ENCODE results near the gene WNK3.

WNK3 gene

DNA sequence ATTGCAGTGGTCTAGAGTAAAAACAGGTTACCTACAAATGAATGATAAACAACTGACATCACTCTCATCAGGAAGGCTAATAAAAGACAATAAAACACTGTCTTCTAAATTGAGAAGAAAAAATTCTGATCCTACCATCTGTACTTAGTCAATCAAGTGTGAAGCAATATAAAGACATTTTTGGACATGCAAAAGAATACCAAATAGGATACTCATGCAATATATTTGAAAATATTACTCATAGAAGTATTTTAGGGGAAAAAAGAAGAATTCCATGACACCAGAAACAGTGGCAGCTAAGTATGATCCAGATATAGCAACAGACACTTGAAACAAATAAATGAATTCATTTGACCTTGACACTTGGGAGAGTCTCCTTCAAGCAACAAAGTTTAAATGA lies 111.0 kb downstream of the WNK3 start:
- no peak overlapping the region for H3K4me3 ChIP-seq (ENCODE audit: low read length)
- TF ChIP-seq, protein P1, sequence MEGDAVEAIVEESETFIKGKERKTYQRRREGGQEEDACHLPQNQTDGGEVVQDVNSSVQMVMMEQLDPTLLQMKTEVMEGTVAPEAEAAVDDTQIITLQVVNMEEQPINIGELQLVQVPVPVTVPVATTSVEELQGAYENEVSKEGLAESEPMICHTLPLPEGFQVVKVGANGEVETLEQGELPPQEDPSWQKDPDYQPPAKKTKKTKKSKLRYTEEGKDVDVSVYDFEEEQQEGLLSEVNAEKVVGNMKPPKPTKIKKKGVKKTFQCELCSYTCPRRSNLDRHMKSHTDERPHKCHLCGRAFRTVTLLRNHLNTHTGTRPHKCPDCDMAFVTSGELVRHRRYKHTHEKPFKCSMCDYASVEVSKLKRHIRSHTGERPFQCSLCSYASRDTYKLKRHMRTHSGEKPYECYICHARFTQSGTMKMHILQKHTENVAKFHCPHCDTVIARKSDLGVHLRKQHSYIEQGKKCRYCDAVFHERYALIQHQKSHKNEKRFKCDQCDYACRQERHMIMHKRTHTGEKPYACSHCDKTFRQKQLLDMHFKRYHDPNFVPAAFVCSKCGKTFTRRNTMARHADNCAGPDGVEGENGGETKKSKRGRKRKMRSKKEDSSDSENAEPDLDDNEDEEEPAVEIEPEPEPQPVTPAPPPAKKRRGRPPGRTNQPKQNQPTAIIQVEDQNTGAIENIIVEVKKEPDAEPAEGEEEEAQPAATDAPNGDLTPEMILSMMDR (conservative IDR thresholded peaks at IDR 0.05; ENCODE audit: low read depth, low read length) = no peak
- DNase-seq (ENCODE audit: low read depth) = no peak

DNA sequence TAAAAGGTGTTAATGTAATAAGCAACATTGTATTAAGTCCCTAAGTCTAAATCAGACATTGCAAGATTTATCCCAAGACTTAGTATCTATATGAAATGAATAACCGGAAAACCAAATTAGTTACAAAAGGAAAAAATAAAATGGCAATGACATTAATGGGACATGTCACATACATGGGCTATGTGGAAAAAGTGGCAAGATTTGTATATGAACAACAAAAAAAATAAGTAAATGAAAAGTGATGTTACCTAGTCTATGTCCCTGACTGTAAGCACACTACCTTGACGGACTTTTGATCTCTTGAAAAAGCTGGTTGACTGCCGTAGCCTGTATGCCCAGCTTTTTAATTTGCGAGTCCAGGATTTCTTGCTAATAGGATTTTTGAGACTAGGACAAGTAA lies 119.3 kb downstream of the WNK3 start:
- TF ChIP-seq, protein P1 (conservative IDR thresholded peaks at IDR 0.05; ENCODE audit: low read depth, low read length) = no peak
- no peak overlapping the region for H3K4me3 ChIP-seq (ENCODE audit: low read length)
- no peak for DNase-seq (ENCODE audit: low read depth)

DNA sequence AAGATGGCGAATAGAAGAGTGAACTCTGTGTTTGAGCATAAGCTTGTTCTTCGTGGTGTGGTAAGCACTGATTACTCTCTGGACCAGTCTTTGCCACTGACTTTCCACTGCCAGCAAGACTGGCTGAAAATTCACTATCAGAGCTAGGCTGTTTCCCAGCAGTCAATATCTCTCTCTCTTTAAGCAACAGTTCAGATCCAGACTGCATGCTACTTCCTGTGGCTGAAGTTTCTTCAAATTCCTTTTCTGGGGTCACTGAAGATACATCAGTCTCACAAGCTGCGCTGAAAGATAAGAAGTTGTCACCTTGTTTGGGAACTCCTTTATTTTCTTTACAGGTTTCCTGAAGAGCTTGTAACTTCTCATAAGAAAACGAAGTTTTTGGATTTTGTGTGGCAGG lies 120.8 kb downstream of the WNK3 start:
- TF ChIP-seq, protein P1 (conservative IDR thresholded peaks at IDR 0.05; ENCODE audit: low read depth, low read length) = no peak
- DNase-seq (ENCODE audit: low read depth) = no peak
- H3K4me3 ChIP-seq (ENCODE audit: low read length) = no peak overlapping the region

DNA sequence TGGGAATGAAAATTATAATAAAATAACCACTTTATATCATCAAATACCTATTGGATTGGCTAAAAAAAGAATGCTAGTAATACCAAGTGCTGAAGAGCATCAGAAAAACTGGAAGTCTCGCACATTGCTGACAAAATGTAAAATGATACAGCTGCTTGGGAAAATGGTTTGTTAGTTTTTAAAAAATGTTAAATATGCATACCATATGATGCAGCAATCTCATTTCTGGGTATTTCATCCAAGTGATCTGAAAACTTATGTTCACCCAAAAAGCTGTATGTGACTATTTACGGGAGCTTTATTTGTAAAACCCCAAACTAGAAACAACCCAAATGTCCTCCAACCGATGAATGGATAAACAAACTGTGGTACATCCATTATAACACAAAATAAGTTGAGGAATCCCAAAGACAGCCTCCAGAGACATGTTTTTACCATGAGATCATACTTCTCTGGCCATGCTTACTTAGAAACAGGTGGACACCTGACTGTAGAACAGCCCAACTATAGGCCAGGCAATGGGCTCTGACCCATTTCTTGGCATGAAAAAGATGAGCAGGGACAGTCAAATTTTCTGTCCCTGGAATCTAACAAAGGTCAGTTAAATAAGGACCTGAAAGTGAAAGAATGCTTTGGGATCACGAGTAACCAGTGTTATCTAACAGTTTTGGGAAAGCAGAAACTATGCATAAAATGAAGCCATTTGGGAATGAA lies 127.3 kb downstream of the WNK3 start:
- no peak overlapping the region for H3K4me3 ChIP-seq (ENCODE audit: low read length)
- no peak for DNase-seq (ENCODE audit: low read depth)
- TF ChIP-seq, protein P1 (conservative IDR thresholded peaks at IDR 0.05; ENCODE audit: low read depth, low read length) = no peak

DNA sequence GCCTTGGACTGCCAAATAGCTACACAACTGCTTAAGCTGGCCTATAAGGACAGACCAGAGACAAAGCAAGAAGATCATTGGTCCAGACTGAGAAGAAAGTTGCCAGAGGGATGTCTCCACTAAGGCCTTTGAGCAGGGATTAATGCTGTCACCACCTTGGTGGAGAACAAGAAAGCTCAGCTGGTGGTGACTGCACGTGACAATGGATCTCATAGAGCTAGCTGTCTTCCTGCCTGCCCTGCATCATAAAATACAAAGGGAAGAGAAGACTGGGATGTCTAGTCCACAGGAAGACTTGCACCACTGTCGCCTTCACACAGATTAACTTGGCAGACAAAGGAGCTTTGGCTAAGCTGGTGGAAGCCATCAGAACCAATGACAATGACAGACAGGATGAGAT lies 134.3 kb downstream of the WNK3 start:
- no peak for DNase-seq (ENCODE audit: low read depth)
- TF ChIP-seq, protein P1 (conservative IDR thresholded peaks at IDR 0.05; ENCODE audit: low read depth, low read length) = no peak
- H3K4me3 ChIP-seq (ENCODE audit: low read length) = no peak overlapping the region

DNA sequence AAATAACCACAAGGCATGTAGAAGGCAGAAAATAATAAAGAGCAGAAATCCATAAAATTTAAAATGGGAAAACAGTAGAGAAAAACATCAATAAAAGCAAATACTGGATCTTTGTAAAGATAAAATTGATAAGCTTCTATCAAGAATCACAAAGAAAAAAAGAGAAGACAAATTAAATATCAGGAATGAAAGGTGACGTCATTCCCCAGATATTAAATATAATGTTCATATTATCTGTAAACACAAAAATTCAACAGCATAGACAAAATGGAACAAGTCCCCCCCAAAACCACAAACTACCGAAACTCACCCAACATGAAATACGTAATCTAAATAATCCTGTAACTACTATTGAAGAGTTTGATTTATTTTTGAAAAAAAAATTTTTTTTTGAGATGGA lies 144.2 kb downstream of the WNK3 start:
- DNase-seq (ENCODE audit: low read depth) = no peak
- TF ChIP-seq, protein P1 (conservative IDR thresholded peaks at IDR 0.05; ENCODE audit: low read depth, low read length) = no peak
- no peak overlapping the region for H3K4me3 ChIP-seq (ENCODE audit: low read length)

DNA sequence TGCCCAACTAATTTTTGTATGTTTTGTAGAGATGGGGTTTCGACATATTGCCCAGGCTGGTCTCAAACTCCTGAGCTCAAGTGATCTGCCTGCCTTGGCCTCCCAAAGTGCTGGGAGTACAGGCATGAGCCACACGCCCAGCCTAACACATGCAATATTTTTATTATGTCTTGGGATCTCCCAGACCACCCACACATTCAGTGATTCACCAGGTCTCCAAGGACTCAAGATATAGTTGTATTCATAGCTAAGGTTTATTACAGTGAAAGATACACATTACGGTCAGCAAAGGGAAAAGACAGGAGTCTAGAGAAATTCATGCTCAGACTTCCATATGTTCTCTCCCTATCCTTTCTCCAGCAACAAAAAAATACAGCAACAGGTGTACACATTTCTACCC lies 149.3 kb downstream of the WNK3 start:
- DNase-seq (ENCODE audit: low read depth) = no peak
- no peak overlapping the region for H3K4me3 ChIP-seq (ENCODE audit: low read length)
- TF ChIP-seq, protein P1 (conservative IDR thresholded peaks at IDR 0.05; ENCODE audit: low read depth, low read length) = no peak

Measured in retinal pigment epithelial cell (primary cell).